Body of pancreas (tissue), 4 donors: ENCODE data around the gene DNTT. TPM values are rescaled to one million over a fixed set of nuclear protein-coding genes. Genes with fewer than 3 reads are reported as not detected.
A peak's percentile ranks its signal among the peaks of the same experiment; 100 is the strongest.

ENCODE experiments used
- ATAC-seq: fragments of 150-250 bp; one replicate; pipeline ENCODE4 v1.9.1; 2016
- DNase-seq, 4 donors: peaks; one replicate each; pipeline ENCODE4 v3.0.0-alpha.2; 2019
- H3K27ac ChIP-seq, 4 donors: fragments of 200-600 bp; sonication (generic); 1 replicate in 3 of 4; 2 replicates in 1 of 4; pipeline versions ENCODE4 v1.5.1 to v1.6.1; 2016 to 2019; ENCODE audit warnings: mild to moderate bottlenecking in 1 of 4, mixed read lengths in 1 of 4, moderate library complexity in 1 of 4
- H3K27me3 ChIP-seq, 2 donors: fragments of 200-600 bp; sonication (generic); one replicate each; pipeline ENCODE4 v1.6.0; 2016; ENCODE audit warnings: mild to moderate bottlenecking in 1 of 2
- H3K36me3 ChIP-seq, 2 donors: fragments of 200-600 bp; sonication (generic); replicated peaks in 1 of 2; 2 replicates each; pipeline ENCODE4 v1.5.1; 2016; ENCODE audit warnings: low read depth in 2 of 2; ENCODE audit not compliant: insufficient read depth in 1 of 2
- H3K4me1 ChIP-seq: fragments of 200-600 bp; sonication (generic); one replicate; pipeline ENCODE4 v1.6.0; 2016
- H3K4me3 ChIP-seq, 2 donors: fragments of 200-600 bp; sonication (generic); 1 replicate in 1 of 2; 2 replicates in 1 of 2; pipeline ENCODE4 v1.5.1; 2016 to 2019
- H3K9me3 ChIP-seq, 3 donors: fragments of 200-600 bp; sonication (generic); 1 replicate in 2 of 3; 2 replicates in 1 of 3; pipeline ENCODE4 v1.5.1; 2016
- POLR2A ChIP-seq, 3 donors: fragments of 450-650 bp; IDR thresholded peaks; one replicate each; pipeline ENCODE4 v1.6.1; 2016; ENCODE audit warnings: antibody characterized with exemption in 3 of 3, mild to moderate bottlenecking in 2 of 3
- WGBS, 2 donors: methylation state at CpG; one replicate each; pipeline ENCODE4 v1.1.5; 2017; 5-methylcytosine and 5-hydroxymethylcytosine counted together
- intact Hi-C: fragments of 100-400 bp; cut with DNase I; formaldehyde crosslinking; loops from one replicate; pipeline ENCODE4 v1.15.1; 2023
- total RNA-seq, 2 donors: library from RNA; depleted of rRNA; stranded (reverse); fragments of >200 nt; gene quantifications; one replicate each; pipeline ENCODE4 v1.1.0, GENCODE V29; 2016
- TF ChIP-seq, protein P1 (sequence below), 7 experiments: fragments of 450-650 bp in 4 of 7; fragments of 200-600 bp in 3 of 7; sonication (generic) in 3 of 7; IDR thresholded peaks; one replicate each; pipeline ENCODE4 v1.5.1; 2016 to 2019; ENCODE audit warnings: antibody characterized with exemption in 7 of 7

DNTT gene
- total RNA-seq, 2 donors from 2014 or later = not detected

- Histone ChIP-seq H3K9me3 (no peaks in the 10 kb centered on the region), H3K4me1 (peaks cover 4% of the 10 kb centered on the region), H3K27me3 (no peaks in the 10 kb centered on the region), H3K4me3 (no peak overlapping the region), H3K27ac (no peak overlapping the region), H3K36me3 (no peaks in the 10 kb centered on the region)
- no peak for TF ChIP-seq POLR2A (IDR thresholded peaks at IDR 0.05)
- TF ChIP-seq, protein P1, sequence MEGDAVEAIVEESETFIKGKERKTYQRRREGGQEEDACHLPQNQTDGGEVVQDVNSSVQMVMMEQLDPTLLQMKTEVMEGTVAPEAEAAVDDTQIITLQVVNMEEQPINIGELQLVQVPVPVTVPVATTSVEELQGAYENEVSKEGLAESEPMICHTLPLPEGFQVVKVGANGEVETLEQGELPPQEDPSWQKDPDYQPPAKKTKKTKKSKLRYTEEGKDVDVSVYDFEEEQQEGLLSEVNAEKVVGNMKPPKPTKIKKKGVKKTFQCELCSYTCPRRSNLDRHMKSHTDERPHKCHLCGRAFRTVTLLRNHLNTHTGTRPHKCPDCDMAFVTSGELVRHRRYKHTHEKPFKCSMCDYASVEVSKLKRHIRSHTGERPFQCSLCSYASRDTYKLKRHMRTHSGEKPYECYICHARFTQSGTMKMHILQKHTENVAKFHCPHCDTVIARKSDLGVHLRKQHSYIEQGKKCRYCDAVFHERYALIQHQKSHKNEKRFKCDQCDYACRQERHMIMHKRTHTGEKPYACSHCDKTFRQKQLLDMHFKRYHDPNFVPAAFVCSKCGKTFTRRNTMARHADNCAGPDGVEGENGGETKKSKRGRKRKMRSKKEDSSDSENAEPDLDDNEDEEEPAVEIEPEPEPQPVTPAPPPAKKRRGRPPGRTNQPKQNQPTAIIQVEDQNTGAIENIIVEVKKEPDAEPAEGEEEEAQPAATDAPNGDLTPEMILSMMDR (IDR thresholded peaks at IDR 0.05) = no peak
- DNase-seq (no peak), ATAC-seq (no peak)
- 58 to 61% methylated on average over 3 of the region's 3 CpGs for WGBS, 2 donors
- intact Hi-C loops = no loop called here
These were observed 62.3 kb downstream of the DNTT start for GRCh38 chr10:96366508-96366907.

DNA sequence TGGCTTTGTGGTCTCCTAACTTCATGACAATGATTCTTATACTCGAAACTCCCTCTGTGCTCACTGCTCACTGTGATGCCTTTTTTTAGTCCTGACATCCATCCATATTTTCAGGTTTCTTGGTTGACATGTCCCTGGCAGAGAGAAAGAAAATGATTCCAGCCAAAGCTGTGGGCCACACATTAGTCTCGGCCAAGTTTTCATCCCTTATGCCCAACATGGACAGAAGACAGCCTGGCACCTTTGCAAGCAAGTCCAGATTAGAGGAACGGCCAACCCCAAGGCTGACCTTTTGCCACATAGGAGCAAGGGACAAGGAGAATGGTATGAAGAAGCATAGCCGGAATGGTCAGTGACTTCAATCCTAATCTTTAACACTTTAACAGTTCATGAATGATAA, 63.2 kb downstream of the DNTT start:
- intact Hi-C loops = no loop called here
- Histone ChIP-seq H3K27ac (no peak overlapping the region), H3K9me3 (no peaks in the 10 kb centered on the region), H3K36me3 (no peaks in the 10 kb centered on the region), H3K27me3 (no peaks in the 10 kb centered on the region), H3K4me3 (no peak overlapping the region), H3K4me1 (peaks cover 4% of the 10 kb centered on the region)
- DNase-seq (no peak), ATAC-seq (no peak)
- TF ChIP-seq POLR2A (IDR thresholded peaks at IDR 0.05) = no peak
- TF ChIP-seq, protein P1 (IDR thresholded peaks at IDR 0.05) = no peak
- WGBS, 2 donors = 63 to 71% methylated on average over 4 of the region's 4 CpGs

DNA sequence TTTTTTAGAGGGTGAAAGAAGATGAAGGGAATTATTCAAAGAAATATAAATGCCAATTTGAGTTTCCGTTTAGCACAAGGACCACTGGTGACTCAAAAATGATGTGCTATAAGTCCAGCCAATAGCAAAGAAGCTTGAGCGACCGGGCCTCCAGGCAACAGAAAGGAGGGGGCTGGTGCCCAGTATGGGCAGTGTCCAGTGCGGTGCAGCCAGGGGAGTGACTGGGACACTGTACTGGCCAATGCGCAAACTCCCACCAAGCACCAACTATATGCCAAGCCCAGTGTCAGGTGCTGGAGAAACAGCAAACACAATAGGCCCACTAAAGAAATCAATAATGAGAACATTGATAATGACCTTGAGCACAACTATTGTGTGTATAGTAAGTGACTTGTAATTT, 64.7 kb downstream of the DNTT start:
- H3K27me3 ChIP-seq = no peaks in the 10 kb centered on the region
- no peaks in the 10 kb centered on the region for H3K9me3 ChIP-seq
- no peak overlapping the region for H3K27ac ChIP-seq
- TF ChIP-seq, protein P1 (IDR thresholded peaks at IDR 0.05) = no peak
- no peak for TF ChIP-seq POLR2A (IDR thresholded peaks at IDR 0.05)
- WGBS, 2 donors = 83% methylated on average over 5 of the region's 5 CpGs
- intact Hi-C loops = no loop called here
- no peaks in the 10 kb centered on the region for H3K36me3 ChIP-seq
- ATAC-seq (no peak), DNase-seq (no peak)
- no peak overlapping the region for H3K4me3 ChIP-seq
- H3K4me1 ChIP-seq = peaks cover 4% of the 10 kb centered on the region

DNA sequence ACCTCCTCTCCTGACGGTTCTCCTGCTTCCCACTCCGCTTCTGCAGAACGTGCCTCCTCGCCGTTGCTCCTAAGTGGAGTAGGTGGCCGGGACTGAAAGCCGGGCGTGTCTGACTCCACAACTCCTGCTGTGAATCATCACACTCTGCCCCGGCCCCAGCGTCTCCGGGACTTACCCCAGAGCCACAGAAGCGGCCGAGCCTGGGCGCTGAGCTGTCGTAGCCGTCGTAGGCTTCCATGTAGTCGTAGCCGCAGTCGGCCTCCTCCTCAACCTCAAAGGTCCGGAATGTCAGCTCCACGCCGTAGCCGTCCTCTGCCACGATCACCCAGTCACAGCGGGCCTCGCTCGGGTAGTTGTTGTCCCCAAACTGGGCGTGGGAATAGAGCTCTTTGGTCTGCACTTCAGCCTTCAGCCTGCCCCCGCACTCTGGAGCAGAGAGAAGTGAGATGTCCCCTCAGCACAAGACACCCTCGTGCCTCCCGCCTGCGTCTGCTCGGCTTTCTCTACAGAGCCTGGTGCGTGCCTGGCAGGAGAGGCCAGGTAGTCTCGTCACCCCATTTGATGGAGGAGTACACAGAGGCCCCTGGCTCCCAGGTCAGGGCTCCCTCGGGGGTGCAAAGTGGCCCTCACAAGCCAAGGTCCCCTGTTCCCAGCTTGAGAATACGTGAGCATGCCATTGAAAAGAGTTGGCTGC, 65.8 kb downstream of the DNTT start:
- TF ChIP-seq, protein P1 (IDR thresholded peaks at IDR 0.05) = no peak
- TF ChIP-seq POLR2A (IDR thresholded peaks at IDR 0.05) = no peak
- Histone ChIP-seq H3K4me3 (no peak overlapping the region), H3K9me3 (no peaks in the 10 kb centered on the region), H3K27me3 (no peaks in the 10 kb centered on the region), H3K4me1 (peaks cover 10% of the 10 kb centered on the region), H3K27ac (no peak overlapping the region), H3K36me3 (no peaks in the 10 kb centered on the region)
- DNase-seq (no peak), ATAC-seq (no peak)
- 73 to 76% methylated on average over 35 to 38 of the region's 38 CpGs for WGBS, 2 donors
- intact Hi-C loops = no loop called here

- no peaks in the 10 kb centered on the region for H3K27me3 ChIP-seq
These were observed 66.4 kb downstream of the DNTT start for GRCh38 chr10:96370584-96371157.

More at GRCh38 chr10:96370584-96371157, 66.4 kb downstream of the DNTT start:
- 23 to 31% methylated on average over 15 to 16 of the region's 16 CpGs for WGBS, 2 donors
- peak; percentile 45 to 62 (median 56) for DNase-seq
- H3K9me3 ChIP-seq = no peaks in the 10 kb centered on the region
- no peaks in the 10 kb centered on the region for H3K36me3 ChIP-seq
- TF ChIP-seq, protein P1 (IDR thresholded peaks at IDR 0.05) = peak; percentile 58 to 85 (median 75)
- TF ChIP-seq POLR2A (IDR thresholded peaks at IDR 0.05) = no peak
- no peak overlapping the region for H3K27ac ChIP-seq
- no peak overlapping the region for H3K4me3 ChIP-seq
- intact Hi-C loops = no loop called here
- H3K4me1 ChIP-seq = peaks cover 11% of the 10 kb centered on the region
- no peak for ATAC-seq
